ENCODE measurements around the gene SIRT2. TPM values are rescaled to one million over a fixed set of nuclear protein-coding genes. Genes with fewer than 3 reads are reported as not detected.

The SIRT2 gene
- total and polyA plus RNA-seq, 2 of the 13 experiments (the other 11 are each of a cell fraction or from before 2014, with no cell fraction given), result 22.3 to 26.1 TPM

- peak; percentile 48; the same call in 1 of the 2 replicates for TF ChIP-seq NR2F6 (IDR thresholded peaks at IDR 0.05)
- TF ChIP-seq NR2F6 (CRISPR knock-in tag; IDR thresholded peaks at IDR 0.05), result peak; percentile 36; the same call in 1 of the 2 replicates
- no peak for TF ChIP-seq MATR3 (CRISPR knock-in tag; IDR thresholded peaks at IDR 0.05)
- no peak for TF ChIP-seq MNT (IDR thresholded peaks at IDR 0.05)
- TF ChIP-seq CENPBD1 (CRISPR knock-in tag; IDR thresholded peaks at IDR 0.05; ENCODE audit: borderline replicate concordance, low read depth), result no peak
- TF ChIP-seq ZFAT (CRISPR knock-in tag; conservative IDR thresholded peaks at IDR 0.05), result no peak
- TF ChIP-seq SETDB1 (CRISPR knock-in tag; IDR thresholded peaks at IDR 0.05; ENCODE audit: borderline replicate concordance), result no peak
- TF ChIP-seq SRSF1 (optimal IDR thresholded peaks at IDR 0.05; ENCODE audit: low read depth, low read length), result no peak
- no peak for TF ChIP-seq MAZ (IDR thresholded peaks at IDR 0.05; ENCODE audit: borderline replicate concordance, low read depth, low read length)
- no peak for TF ChIP-seq MAZ (CRISPR knock-in tag; IDR thresholded peaks at IDR 0.05; ENCODE audit: low read depth)
- no peak for TF ChIP-seq ZBTB10 (CRISPR knock-in tag; IDR thresholded peaks at IDR 0.05; ENCODE audit: borderline replicate concordance)
- no peak for TF ChIP-seq ZNF34 (CRISPR knock-in tag; IDR thresholded peaks at IDR 0.05; ENCODE audit: borderline replicate concordance)
- TF ChIP-seq HNF4A (CRISPR knock-in tag; IDR thresholded peaks at IDR 0.05), result 0 out of 2 replicates have a peak, but pooled peaks have one; percentile 25
- TF ChIP-seq JUNB (CRISPR knock-in tag; IDR thresholded peaks at IDR 0.05; ENCODE audit: borderline replicate concordance), result no peak
- TF ChIP-seq LBX2 (CRISPR knock-in tag; IDR thresholded peaks at IDR 0.05; ENCODE audit: borderline replicate concordance), result no peak
- TF ChIP-seq ZNF484 (CRISPR knock-in tag; IDR thresholded peaks at IDR 0.05; ENCODE audit: borderline replicate concordance, low read depth), result no peak
- no peak for TF ChIP-seq NAIF1 (CRISPR knock-in tag; IDR thresholded peaks at IDR 0.05; ENCODE audit: borderline replicate concordance)
- 0 out of 2 replicates have a peak, but pooled peaks have one; percentile 23 for TF ChIP-seq TARDBP (CRISPR knock-in tag; IDR thresholded peaks at IDR 0.05)
- no peak for TF ChIP-seq NCOR1 (IDR thresholded peaks at IDR 0.05; ENCODE audit: borderline replicate concordance, low read length)
- TF ChIP-seq ZNF180 (CRISPR knock-in tag; IDR thresholded peaks at IDR 0.05; ENCODE audit: borderline replicate concordance, low read depth), result no peak
- TF ChIP-seq, protein P1, sequence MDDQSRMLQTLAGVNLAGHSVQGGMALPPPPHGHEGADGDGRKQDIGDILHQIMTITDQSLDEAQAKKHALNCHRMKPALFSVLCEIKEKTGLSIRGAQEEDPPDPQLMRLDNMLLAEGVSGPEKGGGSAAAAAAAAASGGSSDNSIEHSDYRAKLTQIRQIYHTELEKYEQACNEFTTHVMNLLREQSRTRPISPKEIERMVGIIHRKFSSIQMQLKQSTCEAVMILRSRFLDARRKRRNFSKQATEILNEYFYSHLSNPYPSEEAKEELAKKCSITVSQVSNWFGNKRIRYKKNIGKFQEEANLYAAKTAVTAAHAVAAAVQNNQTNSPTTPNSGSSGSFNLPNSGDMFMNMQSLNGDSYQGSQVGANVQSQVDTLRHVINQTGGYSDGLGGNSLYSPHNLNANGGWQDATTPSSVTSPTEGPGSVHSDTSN (CRISPR knock-in tag; IDR thresholded peaks at IDR 0.05; ENCODE audit: borderline replicate concordance), result no peak
- TF ChIP-seq ATRX (CRISPR knock-in tag; IDR thresholded peaks at IDR 0.05; ENCODE audit: borderline replicate concordance), result no peak
- no peak for TF ChIP-seq KLF15 (CRISPR knock-in tag; IDR thresholded peaks at IDR 0.05; ENCODE audit: borderline replicate concordance)
- no peak for TF ChIP-seq TMF1 (CRISPR knock-in tag; IDR thresholded peaks at IDR 0.05; ENCODE audit: low read depth)
- TF ChIP-seq BRCA1 (CRISPR knock-in tag; IDR thresholded peaks at IDR 0.05), result no peak
Measured at GRCh38 chr19:38837656-38838121, 61.7 kb downstream of the SIRT2 start (continued).

Measured in HepG2 (cell line).